NCI-H146 treated with DMSO at 0.1 percent for 48 hours (cell line): ENCODE data around the gene SFXN5.

Experiments
- DNase-seq: peaks from one replicate; lab custom pipeline; 2025; ENCODE audit not compliant: unreplicated experiment; lab: John Stamatoyannopoulos, UW

SFXN5 gene

GRCh38 chr2:72981536-72981935 lies 90.0 kb downstream of the SFXN5 start:
- DNase-seq: no peak

- DNase-seq: no peak
Measured at GRCh38 chr2:72980535-72981217, 90.8 kb downstream of the SFXN5 start.

- no peak for DNase-seq
Measured at GRCh38 chr2:72979896-72980295, 91.6 kb downstream of the SFXN5 start.

GRCh38 chr2:72975017-72975416 lies 96.5 kb downstream of the SFXN5 start:
- DNase-seq: no peak

GRCh38 chr2:72974436-72974754 lies 97.1 kb downstream of the SFXN5 start:
- DNase-seq: no peak

- DNase-seq: peak; percentile 40
Measured at GRCh38 chr2:72973566-72974435, 97.7 kb downstream of the SFXN5 start.

- DNase-seq: no peak
Measured at GRCh38 chr2:72973137-72973535, 98.4 kb downstream of the SFXN5 start.

- no peak for DNase-seq
Measured at GRCh38 chr2:72972352-72973136, 99.0 kb downstream of the SFXN5 start.

- DNase-seq: no peak
Measured at GRCh38 chr2:72971036-72971435, 100.5 kb downstream of the SFXN5 start.

GRCh38 chr2:72969706-72970105 lies 101.8 kb downstream of the SFXN5 start:
- DNase-seq: no peak

GRCh38 chr2:72968286-72968685 lies 103.2 kb downstream of the SFXN5 start:
- no peak for DNase-seq

- DNase-seq: no peak
Measured at GRCh38 chr2:72965770-72966450, 105.6 kb downstream of the SFXN5 start.

- no peak for DNase-seq
Measured at GRCh38 chr2:72965016-72965415, 106.5 kb downstream of the SFXN5 start.

GRCh38 chr2:72964146-72964525 lies 107.4 kb downstream of the SFXN5 start:
- no peak for DNase-seq

GRCh38 chr2:72963423-72964145 lies 107.9 kb downstream of the SFXN5 start:
- no peak for DNase-seq

- DNase-seq: no peak
Measured at GRCh38 chr2:72962911-72963310, 108.6 kb downstream of the SFXN5 start.

GRCh38 chr2:72961853-72962468 lies 109.6 kb downstream of the SFXN5 start:
- DNase-seq: no peak

GRCh38 chr2:72961036-72961720 lies 110.3 kb downstream of the SFXN5 start:
- DNase-seq: no peak
